Gastroesophageal sphincter (tissue), 3 donors: ENCODE measurements around the gene TOM1L2.

Experiments
- CTCF ChIP-seq, 4 experiments: fragments of 200-600 bp in 2 of 4; fragments of 450-650 bp in 2 of 4; sonication (generic) in 1 of 4; IDR thresholded peaks; one replicate each; pipeline ENCODE4 v1.5.1; 2017 to 2019; ENCODE audit warnings: antibody characterized with exemption in 4 of 4, mild to moderate bottlenecking in 2 of 4, moderate library complexity in 2 of 4
- EP300 ChIP-seq: sonication (generic); formaldehyde crosslinking; IDR thresholded peaks from one replicate; pipeline ENCODE4 v1.6.1; 2017; ENCODE audit warnings: antibody characterized with exemption, mild to moderate bottlenecking
- POLR2A ChIP-seq, 2 donors: fragments of 450-650 bp; IDR thresholded peaks; one replicate each; pipeline ENCODE4 v1.6.1; 2017; ENCODE audit warnings: antibody characterized with exemption in 2 of 2, mild to moderate bottlenecking in 2 of 2, moderate library complexity in 1 of 2
- POLR2AphosphoS5 ChIP-seq: sonication (generic); formaldehyde crosslinking; IDR thresholded peaks from one replicate; pipeline ENCODE4 v1.6.1; 2017; ENCODE audit warnings: antibody characterized with exemption

- TF ChIP-seq POLR2AphosphoS5 (no peak), EP300 (no peak), CTCF (IDR thresholded peaks at IDR 0.05) (no peak), POLR2A (IDR thresholded peaks at IDR 0.05) (no peak)
Observed at GRCh38 chr17:17845046-17845775, 127.0 kb downstream of the TOM1L2 start.
